ENCODE data around the gene ZNF772.
A peak's percentile ranks its signal among the peaks of the same experiment; 100 is the strongest.
"Not testable (repeated sequence)": the region's sequence is repeated elsewhere in the genome, so short reads cannot be mapped to it uniquely, and the experiment has no call there.

Gene ZNF772

GRCh38 chr19:57477191-57478008 lies at the start of gene ZNF772:
Gene ZNF772, minus strand, starts transcription at chr19:57477566. Its CDS starts 257 bp downstream, at chr19:57477309.
- DNase-seq (ENCODE audit: low read depth): peak; percentile 80

GRCh38 chr19:57518021-57518420 lies 40.7 kb upstream of the ZNF772 start:
- not testable (repeated sequence) for DNase-seq (ENCODE audit: low read depth)

GRCh38 chr19:57515255-57515654 lies 37.9 kb upstream of the ZNF772 start:
- DNase-seq (ENCODE audit: low read depth): no peak

DNA sequence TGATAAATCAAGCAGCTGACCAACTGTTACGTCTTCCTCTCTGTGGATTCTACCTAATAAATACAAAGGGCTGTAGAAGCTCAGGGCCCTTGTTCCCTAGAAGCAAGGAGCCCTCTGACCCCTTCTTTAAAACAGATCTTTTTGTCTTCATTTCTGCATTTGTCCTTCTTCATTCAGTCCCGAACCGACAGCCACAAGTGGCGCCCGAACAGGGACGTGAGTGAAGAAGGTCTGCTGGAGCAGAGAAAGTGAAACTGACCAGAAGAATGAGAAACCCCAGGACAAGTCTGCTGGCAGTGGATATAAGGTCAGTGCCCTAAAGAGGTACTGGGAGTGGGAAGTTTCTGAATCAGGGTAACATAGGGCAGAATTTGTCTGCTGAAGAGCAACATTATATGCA lies 35.5 kb upstream of the ZNF772 start:
- DNase-seq (ENCODE audit: low read depth): no peak

GRCh38 chr19:57511484-57511883 lies 34.1 kb upstream of the ZNF772 start:
- DNase-seq (ENCODE audit: low read depth): no peak

GRCh38 chr19:57506163-57506562 lies 28.8 kb upstream of the ZNF772 start:
- DNase-seq (ENCODE audit: low read depth): no peak

DNA sequence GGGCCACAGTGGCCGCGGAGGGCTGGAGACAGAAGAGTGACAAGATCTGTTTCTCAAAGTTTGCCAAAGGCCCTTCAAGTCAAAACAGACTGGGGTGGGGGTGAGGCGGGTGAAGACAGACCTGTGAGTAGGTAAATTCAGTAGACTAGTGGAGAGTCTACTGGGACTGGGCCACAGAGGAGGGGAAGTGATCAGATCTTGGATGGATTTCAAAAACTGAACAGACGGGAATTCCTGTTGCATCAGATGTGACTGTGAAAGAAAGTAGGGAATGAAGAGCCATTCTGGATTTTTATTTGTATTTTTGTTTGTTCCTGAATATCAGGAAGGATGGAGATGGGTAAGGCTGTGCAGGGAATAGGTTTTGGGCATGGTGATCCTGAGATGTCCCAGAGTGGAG lies 23.0 kb upstream of the ZNF772 start:
- DNase-seq (ENCODE audit: low read depth): not testable (repeated sequence)

- peak; percentile 94 for DNase-seq (ENCODE audit: low read depth)
Observed at GRCh38 chr19:57499680-57500395, 22.5 kb upstream of the ZNF772 start, which contains the start of gene ZNF773. Gene ZNF773, plus strand, starts transcription at chr19:57499938. Its CDS starts 143 bp downstream, at chr19:57500081.

- DNase-seq (ENCODE audit: low read depth): not testable (repeated sequence)
Observed at GRCh38 chr19:57499332-57499679, 21.9 kb upstream of the ZNF772 start.

- not testable (repeated sequence) for DNase-seq (ENCODE audit: low read depth)
Observed at GRCh38 chr19:57488299-57488644, 10.9 kb upstream of the ZNF772 start.

DNA sequence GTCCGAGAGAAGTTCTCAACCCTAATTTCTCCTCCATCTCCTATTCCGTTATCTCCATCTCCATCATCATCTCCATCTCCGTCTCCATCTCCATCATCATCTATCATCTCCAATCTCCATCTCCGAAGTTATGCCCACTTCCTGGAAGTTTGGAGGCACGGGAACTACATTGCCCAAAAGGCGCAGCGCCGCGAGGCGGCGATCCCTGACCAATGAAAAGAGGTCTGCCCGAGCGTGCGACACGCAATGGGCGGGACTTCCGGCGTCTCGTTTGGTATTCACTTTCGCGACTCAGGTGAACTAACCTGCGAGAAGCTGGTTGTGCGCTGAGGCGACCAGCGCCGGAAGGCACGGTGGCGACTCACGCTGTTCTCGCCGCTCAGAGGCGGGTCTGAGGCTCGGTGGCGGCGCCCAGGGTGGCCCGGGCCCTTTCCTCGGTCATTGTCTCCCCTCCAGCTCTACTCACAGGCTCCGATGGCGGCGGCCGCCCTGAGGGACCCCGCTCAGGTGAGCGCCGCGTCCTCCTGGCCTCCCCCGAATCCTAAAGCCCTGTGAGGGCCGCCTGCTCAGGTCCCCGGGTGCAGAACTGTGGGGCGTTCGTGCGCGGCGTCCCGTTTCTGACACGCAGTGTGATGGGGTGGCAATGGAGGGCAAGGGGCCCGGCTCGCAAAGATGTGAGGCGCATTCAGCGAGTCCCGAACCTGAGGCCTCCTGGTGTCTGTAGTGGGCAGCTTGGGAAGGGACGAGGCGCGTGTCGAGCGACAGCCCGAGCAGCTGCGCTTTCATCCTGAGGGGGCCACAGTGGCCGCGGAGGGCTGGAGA lies 10.3 kb upstream of the ZNF772 start, which contains the start of gene ZNF419:
TSS of gene ZNF419 (plus strand) at position 274 of the 822 bp plus-strand sequence. CDS start at position 475, 201 bp downstream.
- peak; percentile 91 for DNase-seq (ENCODE audit: low read depth)

GRCh38 chr19:57473646-57474045 lies 3.7 kb downstream of the ZNF772 start:
- DNase-seq (ENCODE audit: low read depth): no peak

- no peak for DNase-seq (ENCODE audit: low read depth)
Observed at GRCh38 chr19:57466489-57466888, 10.9 kb downstream of the ZNF772 start.

DNA sequence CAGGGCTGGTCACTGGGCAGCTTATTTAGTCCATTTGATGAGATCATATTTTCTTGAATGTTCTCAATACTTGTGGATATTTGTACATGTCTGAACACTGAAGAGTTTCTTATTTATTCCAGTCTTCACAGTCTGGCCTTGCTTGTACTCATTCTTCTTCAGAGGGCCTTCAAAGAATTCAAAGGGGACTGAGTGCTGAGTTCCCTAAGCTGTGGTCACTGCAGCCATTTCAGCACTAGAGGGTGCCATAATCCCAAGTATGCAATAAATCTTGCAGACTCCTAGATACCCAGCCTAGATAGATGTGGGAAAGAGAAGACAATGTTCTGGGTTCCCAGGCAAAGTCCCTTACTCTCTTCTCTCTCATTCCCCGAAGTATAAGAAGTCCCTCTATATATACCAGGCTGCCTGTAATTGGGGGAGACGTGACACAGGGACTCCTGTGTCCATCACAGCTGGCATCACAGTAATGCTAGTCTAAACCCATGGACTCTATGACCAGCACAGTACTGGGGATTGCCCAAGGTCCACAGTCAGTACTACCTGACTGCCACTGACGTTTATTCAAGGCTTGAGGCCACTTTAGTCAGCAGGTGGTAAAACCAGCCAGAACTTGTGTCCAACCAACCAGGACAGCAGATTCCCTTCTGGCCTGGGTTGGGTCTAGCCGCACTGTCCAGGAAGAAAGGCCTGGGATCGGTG lies 11.5 kb downstream of the ZNF772 start:
- DNase-seq (ENCODE audit: low read depth): no peak

GRCh38 chr19:57452307-57452706 lies 25.1 kb downstream of the ZNF772 start:
- no peak for DNase-seq (ENCODE audit: low read depth)

GRCh38 chr19:57443121-57443696 lies 34.2 kb downstream of the ZNF772 start:
- no peak for DNase-seq (ENCODE audit: low read depth)

- no peak for DNase-seq (ENCODE audit: low read depth)
Observed at GRCh38 chr19:57441979-57442752, 35.2 kb downstream of the ZNF772 start.

- no peak for DNase-seq (ENCODE audit: low read depth)
Observed at GRCh38 chr19:57438925-57439324, 38.4 kb downstream of the ZNF772 start.

DNA sequence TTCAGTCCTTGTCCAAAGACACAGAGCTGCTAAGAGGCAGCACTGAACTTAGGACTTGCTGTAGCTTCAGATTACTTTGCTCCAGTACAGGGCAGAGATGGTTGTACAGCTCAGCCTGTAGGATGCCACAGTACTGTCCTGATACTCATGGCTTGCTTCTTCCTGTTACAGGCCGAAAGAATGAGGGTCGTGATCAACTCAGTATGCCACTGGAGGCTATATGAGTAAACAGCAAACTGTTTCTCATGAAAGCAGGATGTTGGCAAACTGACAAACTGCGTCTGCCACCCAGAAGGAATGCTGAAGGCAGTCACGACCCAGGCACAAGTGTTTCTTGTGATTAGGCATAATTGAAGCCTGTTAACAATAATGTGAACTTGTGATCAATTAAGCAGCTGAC lies 39.4 kb downstream of the ZNF772 start:
- DNase-seq (ENCODE audit: low read depth): no peak

DNA sequence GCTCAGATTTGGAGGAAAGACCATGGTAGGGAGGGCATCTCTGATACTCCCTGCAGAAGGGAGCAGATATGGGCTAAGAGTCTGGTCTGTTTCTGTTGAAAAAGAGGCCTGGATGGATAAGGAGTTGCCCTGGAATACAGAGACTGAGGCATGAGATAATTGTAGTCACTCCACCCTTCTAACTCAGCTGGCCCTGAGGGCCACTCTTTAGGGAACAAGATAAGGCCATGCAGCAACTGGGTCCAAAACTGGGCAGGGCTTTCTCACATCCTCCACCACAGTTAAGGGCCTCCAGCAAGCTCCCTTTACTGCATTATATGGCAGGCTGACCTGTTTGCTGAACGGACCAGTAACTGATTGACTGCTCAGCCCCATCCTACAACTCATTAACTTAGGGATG lies 40.9 kb downstream of the ZNF772 start:
- no peak for DNase-seq (ENCODE audit: low read depth)

All from activated gamma-delta T cell treated with anti-CD3 and anti-CD28 coated beads, Interleukin-2, amount 50 U/mL, for 16 hours (primary cell).